Retina (tissue), 1 donor: ENCODE data around the gene VAV2.
"Not testable (repeated sequence)": the region's sequence is repeated elsewhere in the genome, so short reads cannot be mapped to it uniquely, and the experiment has no call there.

Experiments used
- DNase-seq: peaks from one replicate; pipeline ENCODE4 v3.0.0-alpha.2; 2016

VAV2 gene

GRCh38 chr9:133934482-133935232 is 57.5 kb downstream of the VAV2 start:
- no peak for DNase-seq

GRCh38 chr9:133933426-133934026 is 58.6 kb downstream of the VAV2 start:
- DNase-seq = no peak

GRCh38 chr9:133932633-133933032 is 59.5 kb downstream of the VAV2 start:
- DNase-seq = no peak

- DNase-seq = no peak
These were observed 59.9 kb downstream of the VAV2 start for GRCh38 chr9:133932181-133932580.

GRCh38 chr9:133930682-133931485 is 61.2 kb downstream of the VAV2 start:
- peak; percentile 67 for DNase-seq

GRCh38 chr9:133930046-133930681 is 62.0 kb downstream of the VAV2 start:
- no peak for DNase-seq

- DNase-seq = no peak
These were observed 62.5 kb downstream of the VAV2 start for GRCh38 chr9:133929599-133929998.

- DNase-seq = no peak
These were observed 63.8 kb downstream of the VAV2 start for GRCh38 chr9:133928248-133928764.

GRCh38 chr9:133927041-133927440 is 65.1 kb downstream of the VAV2 start:
- DNase-seq = no peak

GRCh38 chr9:133926165-133926856 is 65.8 kb downstream of the VAV2 start:
- no peak for DNase-seq

GRCh38 chr9:133924453-133924852 is 67.7 kb downstream of the VAV2 start:
- DNase-seq = no peak

- not testable (repeated sequence) for DNase-seq
These were observed 68.5 kb downstream of the VAV2 start for GRCh38 chr9:133923608-133924007.

- DNase-seq = no peak
These were observed 70.3 kb downstream of the VAV2 start for GRCh38 chr9:133921866-133922265.

- DNase-seq = no peak
These were observed 71.7 kb downstream of the VAV2 start for GRCh38 chr9:133920471-133920870.

- no peak for DNase-seq
These were observed 72.6 kb downstream of the VAV2 start for GRCh38 chr9:133919253-133920115.

GRCh38 chr9:133918111-133918813 is 73.9 kb downstream of the VAV2 start:
- no peak for DNase-seq

GRCh38 chr9:133917375-133917774 is 74.7 kb downstream of the VAV2 start:
- DNase-seq = no peak

GRCh38 chr9:133916159-133916541 is 76.0 kb downstream of the VAV2 start:
- no peak for DNase-seq

- no peak for DNase-seq
These were observed 76.5 kb downstream of the VAV2 start for GRCh38 chr9:133915534-133916158.
